BLaER1 (cell line): ENCODE results near the gene ATR.
"Not testable (repeated sequence)": the region's sequence is repeated elsewhere in the genome, so short reads cannot be mapped to it uniquely, and the experiment has no call there.

Experiments
- H3K27ac ChIP-seq: shearing (Covaris generic); formaldehyde crosslinking; 2 replicates; pipeline ENCODE4 v1.8.1; 2022
- H3K27me3 ChIP-seq: shearing (Covaris generic); formaldehyde crosslinking; 2 replicates; pipeline ENCODE4 v1.8.1; 2022
- H3K36me3 ChIP-seq: shearing (Covaris generic); formaldehyde crosslinking; 2 replicates; pipeline ENCODE4 v1.8.1; 2022
- H3K4me1 ChIP-seq: shearing (Covaris generic); formaldehyde crosslinking; 2 replicates; pipeline ENCODE4 v1.8.1; 2022
- H3K4me2 ChIP-seq: shearing (Covaris generic); formaldehyde crosslinking; 2 replicates; pipeline ENCODE4 v1.8.1; 2022
- H3K4me3 ChIP-seq: shearing (Covaris generic); formaldehyde crosslinking; 2 replicates; pipeline ENCODE4 v1.8.1; 2022
- H3K9ac ChIP-seq: shearing (Covaris generic); formaldehyde crosslinking; 2 replicates; pipeline ENCODE4 v1.8.1; 2022
- H3K9me3 ChIP-seq: shearing (Covaris generic); formaldehyde crosslinking; 2 replicates; pipeline ENCODE4 v1.8.1; 2022
- H4K20me1 ChIP-seq: shearing (Covaris generic); formaldehyde crosslinking; 2 replicates; pipeline ENCODE4 v1.8.1; 2022
- Cebpa-rat ChIP-seq: shearing (Covaris generic); IDR thresholded peaks from 2 replicates; pipeline ENCODE4 v1.8.1; 2022

ATR gene

DNA sequence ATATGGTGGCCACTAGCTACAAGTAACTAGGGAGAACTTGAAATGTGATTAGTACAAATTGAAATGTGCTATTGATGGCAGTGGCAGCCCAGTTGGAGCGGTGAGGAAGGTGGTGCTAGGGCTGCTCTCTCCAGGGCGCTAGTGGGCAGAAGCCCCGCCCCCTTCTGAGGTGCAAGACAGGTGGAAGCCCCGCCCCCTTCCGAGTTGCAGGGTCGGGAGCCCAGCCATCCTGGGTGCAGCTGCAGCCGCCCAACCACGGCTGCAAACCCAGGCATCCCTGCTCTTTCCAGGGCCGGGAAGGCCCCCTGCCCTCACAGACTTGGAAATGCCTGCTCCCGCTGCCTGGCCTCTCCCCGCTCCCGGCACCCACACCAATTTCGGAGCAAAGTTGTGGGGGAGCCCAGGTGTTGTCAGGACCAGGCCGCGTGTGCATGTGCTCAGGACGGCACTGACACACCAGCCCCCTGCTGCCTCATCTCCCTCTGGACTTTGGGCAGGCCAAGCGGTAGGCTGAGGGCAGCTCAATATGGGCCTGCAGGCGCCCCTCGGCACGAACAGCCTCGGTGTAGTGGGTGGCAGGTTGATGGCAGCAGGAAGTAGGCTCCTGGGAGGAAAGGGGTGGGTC is 10.0 kb downstream of the ATR start:
- no peak overlapping the region for H3K4me3 ChIP-seq
- no peaks in the 10 kb centered on the region for H3K27me3 ChIP-seq
- peaks cover 15% of the 10 kb centered on the region for H4K20me1 ChIP-seq
- H3K9ac ChIP-seq = no peak overlapping the region
- TF ChIP-seq Cebpa-rat = no peak
- H3K36me3 ChIP-seq = peaks cover 86% of the 10 kb centered on the region
- no peaks in the 10 kb centered on the region for H3K4me1 ChIP-seq
- peaks cover 12% of the 10 kb centered on the region for H3K9me3 ChIP-seq
- no peak overlapping the region for H3K4me2 ChIP-seq
- H3K27ac ChIP-seq = no peak overlapping the region

DNA sequence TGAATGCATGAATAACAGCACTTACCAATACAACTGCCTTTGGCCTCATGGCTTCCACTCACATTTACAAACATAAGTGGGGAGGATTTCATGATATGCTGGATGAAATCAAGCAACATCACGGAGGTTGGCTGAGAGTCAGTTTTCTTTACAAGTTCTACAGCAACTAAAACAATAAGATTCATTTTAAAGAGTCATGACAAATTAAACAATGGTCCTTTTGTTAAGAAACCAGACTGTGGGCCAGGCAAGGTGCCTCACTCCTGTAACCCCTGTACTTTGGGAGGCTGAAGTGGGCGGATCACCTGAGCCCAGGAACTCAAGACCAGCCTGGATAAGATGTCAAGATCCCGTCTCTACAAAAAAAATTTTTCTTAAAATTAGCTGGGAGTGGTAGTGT is 12.4 kb downstream of the ATR start:
- Histone ChIP-seq H3K9ac (no peak overlapping the region), H4K20me1 (peaks cover 15% of the 10 kb centered on the region), H3K4me1 (no peaks in the 10 kb centered on the region), H3K27ac (no peak overlapping the region), H3K4me3 (no peak overlapping the region), H3K36me3 (peaks cover 82% of the 10 kb centered on the region), H3K9me3 (peaks cover 12% of the 10 kb centered on the region), H3K27me3 (no peaks in the 10 kb centered on the region), H3K4me2 (no peak overlapping the region)
- TF ChIP-seq Cebpa-rat = no peak

DNA sequence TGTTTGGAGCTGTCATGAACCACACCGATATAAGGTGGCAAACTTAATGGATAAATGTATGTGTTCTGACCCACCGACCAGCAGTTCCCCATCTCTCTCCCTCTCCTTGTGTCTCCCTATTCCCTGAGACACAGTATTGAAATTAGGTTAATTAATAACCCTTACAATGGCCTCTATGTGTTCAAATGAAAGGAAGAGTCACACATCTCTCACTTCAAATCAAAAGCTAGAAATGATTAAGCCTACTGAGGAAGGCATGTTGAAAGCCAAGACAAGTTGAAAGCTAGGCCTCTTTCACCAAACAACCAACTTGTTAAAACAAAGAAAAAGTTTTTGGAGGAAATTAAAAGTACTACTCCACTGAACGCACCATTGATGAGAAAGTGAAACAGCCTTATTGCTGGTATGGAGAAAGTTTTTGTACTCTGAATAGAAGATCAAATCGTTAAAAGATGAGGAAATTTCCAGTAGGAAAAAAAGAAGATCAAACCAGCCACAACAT is 15.0 kb downstream of the ATR start:
- Histone ChIP-seq H4K20me1 (peaks cover 12% of the 10 kb centered on the region), H3K27ac (no peak overlapping the region), H3K9ac (no peak overlapping the region), H3K4me1 (no peaks in the 10 kb centered on the region), H3K36me3 (peaks cover 81% of the 10 kb centered on the region), H3K27me3 (no peaks in the 10 kb centered on the region), H3K9me3 (peaks cover 4% of the 10 kb centered on the region; the same call in 1 of the 2 replicates), H3K4me3 (no peak overlapping the region), H3K4me2 (no peak overlapping the region)
- TF ChIP-seq Cebpa-rat = no peak

DNA sequence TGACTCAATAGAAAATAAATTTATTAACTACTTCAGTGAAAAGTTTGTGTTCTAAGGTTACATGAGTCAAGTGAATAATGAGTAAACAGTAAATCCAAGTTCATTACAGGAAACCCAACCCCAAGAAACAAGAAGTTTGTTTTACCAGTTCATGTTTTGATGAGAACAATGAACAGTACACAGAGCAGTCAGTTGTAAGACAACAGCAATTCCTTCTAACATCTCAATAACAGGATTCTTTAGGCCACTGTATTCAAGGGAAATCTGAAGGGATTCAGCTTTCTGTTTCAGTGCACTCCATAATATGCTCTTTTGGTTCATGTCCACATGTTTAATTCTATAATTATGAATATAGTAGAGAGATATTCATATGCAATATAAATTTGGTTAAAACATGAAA is 18.4 kb downstream of the ATR start:
- Histone ChIP-seq H3K27ac (no peak overlapping the region), H3K36me3 (peaks cover 86% of the 10 kb centered on the region), H3K9me3 (no peaks in the 10 kb centered on the region), H3K4me3 (no peak overlapping the region), H3K9ac (no peak overlapping the region), H3K27me3 (no peaks in the 10 kb centered on the region), H3K4me1 (no peaks in the 10 kb centered on the region), H4K20me1 (no peaks in the 10 kb centered on the region), H3K4me2 (no peak overlapping the region)
- TF ChIP-seq Cebpa-rat = no peak

DNA sequence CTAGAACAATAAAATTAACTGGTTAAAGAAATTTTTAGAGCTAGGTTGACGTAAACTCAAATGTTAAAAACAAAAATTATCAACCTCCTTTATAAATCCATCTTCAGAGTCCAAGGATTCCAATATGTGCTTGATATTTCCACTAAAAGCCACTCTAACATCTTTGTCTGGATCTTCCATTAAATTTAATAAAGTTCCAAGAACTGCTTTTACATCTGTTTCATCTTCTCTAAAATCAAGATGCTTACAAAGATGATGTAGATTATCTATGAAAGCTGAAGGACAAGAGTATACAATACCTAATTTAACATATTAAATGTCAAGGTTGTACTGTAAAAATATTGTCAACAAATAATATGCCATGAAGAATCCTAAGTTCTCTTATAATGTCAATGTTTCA is 24.8 kb downstream of the ATR start:
- TF ChIP-seq Cebpa-rat = no peak
- peaks cover 93% of the 10 kb centered on the region for H3K36me3 ChIP-seq

DNA sequence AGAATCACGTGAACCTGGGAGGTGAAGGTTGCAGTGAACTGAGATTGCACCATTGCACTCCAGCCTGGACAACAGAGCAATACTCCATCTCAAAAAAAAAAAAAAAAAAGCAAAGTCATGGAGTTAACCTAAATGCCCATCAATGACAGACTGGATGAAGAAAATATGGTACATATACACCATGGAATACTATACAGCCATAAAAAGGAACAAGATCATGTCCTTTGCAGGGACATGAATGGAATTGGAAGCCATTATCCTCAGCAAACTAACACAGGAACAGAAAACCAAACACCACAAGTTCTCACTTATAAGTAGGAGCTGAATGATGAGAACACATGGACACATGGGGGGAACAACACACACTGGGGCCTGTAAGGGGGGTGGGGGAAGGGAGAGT is 26.0 kb downstream of the ATR start:
- H3K9me3 ChIP-seq, H3K9ac ChIP-seq, H3K27ac ChIP-seq, H4K20me1 ChIP-seq, H3K4me2 ChIP-seq, H3K27me3 ChIP-seq, H3K4me3 ChIP-seq, H3K4me1 ChIP-seq: not testable (repeated sequence)
- peaks cover 94% of the 10 kb centered on the region for H3K36me3 ChIP-seq

More for the DNA sequence above, 24.8 kb downstream of the ATR start:
- Histone ChIP-seq H4K20me1 (no peaks in the 10 kb centered on the region), H3K4me1 (no peaks in the 10 kb centered on the region), H3K9me3 (0 out of 2 replicates have a peak, but pooled peaks cover 9% of the 10 kb centered on the region), H3K4me3 (no peak overlapping the region), H3K9ac (no peak overlapping the region), H3K27me3 (no peaks in the 10 kb centered on the region), H3K4me2 (no peak overlapping the region), H3K27ac (no peak overlapping the region)

DNA sequence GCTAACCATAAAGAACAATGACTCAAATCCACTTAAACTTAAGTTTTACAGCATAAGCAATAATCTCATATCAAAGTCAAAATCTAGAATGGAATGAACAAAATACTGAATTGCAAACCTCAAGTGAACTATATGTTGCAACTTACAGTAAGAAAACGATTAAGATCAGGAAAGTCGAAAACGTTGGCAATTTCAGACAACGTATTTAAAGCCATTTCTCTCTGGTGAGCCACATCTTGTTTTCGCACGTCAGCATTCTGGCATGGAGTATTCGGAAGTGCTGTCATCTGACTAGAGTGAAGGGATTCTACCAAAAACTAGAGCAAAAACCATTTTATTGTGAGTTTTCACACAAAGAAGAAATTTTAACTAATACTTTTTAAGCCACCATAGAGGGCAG is 28.5 kb downstream of the ATR start:
- H3K4me1 ChIP-seq = no peaks in the 10 kb centered on the region
- TF ChIP-seq Cebpa-rat = no peak
- H3K9me3 ChIP-seq = 0 out of 2 replicates have a peak, but pooled peaks cover 9% of the 10 kb centered on the region
- no peaks in the 10 kb centered on the region for H4K20me1 ChIP-seq
- no peak overlapping the region for H3K27ac ChIP-seq
- no peak overlapping the region for H3K4me3 ChIP-seq
- H3K4me2 ChIP-seq = no peak overlapping the region
- no peaks in the 10 kb centered on the region for H3K27me3 ChIP-seq
- no peak overlapping the region for H3K9ac ChIP-seq
- peaks cover 88% of the 10 kb centered on the region for H3K36me3 ChIP-seq

DNA sequence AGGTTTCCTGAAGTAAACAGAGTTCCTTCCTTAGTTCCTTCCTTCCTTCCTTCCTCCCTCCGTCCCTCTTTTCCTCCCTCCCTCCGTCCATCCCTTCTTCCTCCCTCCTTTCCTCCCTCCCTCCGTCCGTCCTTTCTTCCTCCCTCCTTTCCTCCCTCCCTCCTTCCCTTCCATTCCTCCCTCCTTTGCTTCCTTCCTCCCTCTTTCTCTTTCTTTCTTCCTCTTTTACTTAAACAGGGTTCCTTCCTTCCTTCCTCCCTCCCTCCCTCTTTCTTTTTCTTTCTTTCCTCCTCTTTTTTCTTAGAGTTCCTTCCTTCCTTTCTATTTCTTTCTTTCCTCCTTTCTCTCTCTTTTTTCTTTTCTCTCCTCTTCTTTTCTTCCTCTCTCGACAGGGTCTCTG is 35.2 kb downstream of the ATR start:
- H3K36me3 ChIP-seq = peaks cover 36% of the 10 kb centered on the region
- H3K4me1 ChIP-seq = no peaks in the 10 kb centered on the region
- H3K4me2 ChIP-seq = no peak overlapping the region
- H4K20me1 ChIP-seq = no peaks in the 10 kb centered on the region
- H3K9me3 ChIP-seq = no peaks in the 10 kb centered on the region
- no peak overlapping the region for H3K27ac ChIP-seq
- no peak overlapping the region for H3K9ac ChIP-seq
- H3K27me3 ChIP-seq = no peaks in the 10 kb centered on the region
- no peak for TF ChIP-seq Cebpa-rat
- H3K4me3 ChIP-seq = no peak overlapping the region

DNA sequence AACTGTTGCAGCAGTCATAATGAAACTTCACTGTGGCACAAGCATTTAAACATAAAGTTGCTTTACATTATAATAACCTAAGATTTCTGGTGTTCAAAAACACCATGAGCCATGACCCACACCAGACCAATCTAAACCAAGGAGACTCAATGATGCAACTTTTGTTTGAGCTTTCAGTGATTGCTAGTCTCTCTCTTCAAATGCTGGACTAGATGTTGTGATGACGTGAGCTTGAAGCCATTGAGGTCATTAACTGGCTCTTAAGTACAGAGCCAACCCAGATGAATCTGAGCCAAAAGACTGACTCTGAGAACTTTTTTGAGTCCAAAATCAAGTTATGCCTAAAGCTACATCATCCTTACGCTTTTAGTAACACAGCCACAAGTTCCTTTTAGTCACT is 36.5 kb downstream of the ATR start:
- no peak overlapping the region for H3K4me2 ChIP-seq
- no peak overlapping the region for H3K27ac ChIP-seq
- H4K20me1 ChIP-seq = no peaks in the 10 kb centered on the region
- H3K27me3 ChIP-seq = no peaks in the 10 kb centered on the region
- no peak overlapping the region for H3K9ac ChIP-seq
- H3K36me3 ChIP-seq = peaks cover 29% of the 10 kb centered on the region
- TF ChIP-seq Cebpa-rat = no peak
- no peaks in the 10 kb centered on the region for H3K9me3 ChIP-seq
- H3K4me3 ChIP-seq = no peak overlapping the region
- no peaks in the 10 kb centered on the region for H3K4me1 ChIP-seq

DNA sequence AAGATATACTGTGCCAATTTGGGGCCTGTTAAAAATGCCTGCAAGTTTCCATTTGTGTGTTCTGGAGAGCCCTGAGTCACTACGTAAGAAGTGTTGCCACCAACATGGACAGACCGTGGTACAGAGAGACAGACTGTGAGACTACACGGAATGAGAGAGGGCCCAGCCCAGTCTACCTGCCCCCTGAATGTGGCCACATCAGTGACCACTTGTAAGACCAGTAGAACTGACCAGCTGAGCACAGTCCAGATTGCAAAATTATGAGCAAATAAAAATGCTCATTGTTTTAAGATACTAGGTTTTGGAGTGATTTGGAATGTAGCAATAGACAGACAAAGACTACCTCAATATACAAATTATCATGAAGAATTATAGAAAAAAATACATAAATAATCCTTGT is 42.0 kb downstream of the ATR start:
- TF ChIP-seq Cebpa-rat = no peak
- Histone ChIP-seq H3K36me3 (peaks cover 47% of the 10 kb centered on the region), H3K4me1 (no peaks in the 10 kb centered on the region), H3K27me3 (no peaks in the 10 kb centered on the region), H4K20me1 (no peaks in the 10 kb centered on the region), H3K9ac (no peak overlapping the region), H3K4me2 (no peak overlapping the region), H3K27ac (no peak overlapping the region), H3K9me3 (peaks cover 16% of the 10 kb centered on the region; the same call in 1 of the 2 replicates), H3K4me3 (no peak overlapping the region)

DNA sequence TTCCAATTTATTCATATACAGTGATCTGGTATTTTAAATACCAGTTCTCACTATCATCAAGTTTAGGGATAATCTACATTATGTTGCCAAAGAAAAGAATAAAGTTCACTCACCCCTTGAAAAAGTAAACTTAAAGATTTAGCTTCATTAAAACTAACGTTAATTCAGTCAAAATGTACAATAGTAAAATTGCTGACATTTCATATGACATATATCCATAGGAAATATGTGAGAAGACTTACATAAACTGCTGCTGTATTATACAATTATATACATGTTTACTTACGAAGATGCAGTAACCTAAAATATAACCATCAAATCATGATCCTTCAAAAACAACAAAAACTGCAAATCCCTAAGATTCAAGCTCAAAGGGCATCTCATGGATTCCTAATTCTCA is 44.0 kb downstream of the ATR start:
- Histone ChIP-seq H4K20me1 (no peaks in the 10 kb centered on the region), H3K36me3 (peaks cover 55% of the 10 kb centered on the region), H3K4me3 (no peak overlapping the region), H3K27ac (no peak overlapping the region), H3K4me2 (no peak overlapping the region), H3K9me3 (peaks cover 16% of the 10 kb centered on the region; the same call in 1 of the 2 replicates), H3K9ac (no peak overlapping the region), H3K4me1 (no peaks in the 10 kb centered on the region), H3K27me3 (no peaks in the 10 kb centered on the region)
- TF ChIP-seq Cebpa-rat = no peak
